ENCODE data around the gene MYCBPAP.

Gene MYCBPAP

GRCh38 chr17:50519141-50519834 is 11.0 kb downstream of the MYCBPAP start:
- H3K9ac ChIP-seq (ENCODE audit: low read length), result no peak overlapping the region
- no peaks in the 10 kb centered on the region for H3K9me3 ChIP-seq (replicated peaks; ENCODE audit: insufficient read depth, low read length)
- H2AFZ ChIP-seq (ENCODE audit: low read length), result no peak overlapping the region
- H4K20me1 ChIP-seq (ENCODE audit: insufficient read depth, low read length), result no peaks in the 10 kb centered on the region
- H3K36me3 ChIP-seq (replicated peaks; ENCODE audit: insufficient read depth, low read length), result no peaks in the 10 kb centered on the region
- no peak overlapping the region for H3K27ac ChIP-seq (ENCODE audit: low read length)
- no peak for TF ChIP-seq EZH2phosphoT487 (IDR thresholded peaks at IDR 0.05; ENCODE audit: low read length)
- no peak for TF ChIP-seq CTCF (IDR thresholded peaks at IDR 0.05; ENCODE audit: low read length)
- no peak for TF ChIP-seq EZH2 (optimal IDR thresholded peaks at IDR 0.05; ENCODE audit: low read depth, low read length)
- no peak for DNase-seq
- H3K9me2 ChIP-seq (replicated peaks; ENCODE audit: insufficient read depth, low read length), result no peaks in the 10 kb centered on the region
- H3K4me3 ChIP-seq (ENCODE audit: low read length), result no peak overlapping the region
- no peaks in the 10 kb centered on the region for H3K4me1 ChIP-seq (ENCODE audit: low read length)
- no peaks in the 10 kb centered on the region for H3K79me2 ChIP-seq (ENCODE audit: low read length)
- H3K4me2 ChIP-seq (ENCODE audit: low read depth, low read length), result no peak overlapping the region
- no peaks in the 10 kb centered on the region for H3F3A ChIP-seq (ENCODE audit: insufficient read depth, low read length)
- H3K27me3 ChIP-seq (replicated peaks; ENCODE audit: insufficient read depth, low read length), result no peaks in the 10 kb centered on the region

- Histone ChIP-seq H3K9me2 (replicated peaks; ENCODE audit: insufficient read depth, low read length) (no peaks in the 10 kb centered on the region), H3K4me3 (ENCODE audit: low read length) (no peak overlapping the region), H3K4me1 (ENCODE audit: low read length) (no peaks in the 10 kb centered on the region), H3K27ac (ENCODE audit: low read length) (no peak overlapping the region), H3K36me3 (replicated peaks; ENCODE audit: insufficient read depth, low read length) (no peaks in the 10 kb centered on the region), H3K4me2 (ENCODE audit: low read depth, low read length) (no peak overlapping the region), H3K9me3 (replicated peaks; ENCODE audit: insufficient read depth, low read length) (no peaks in the 10 kb centered on the region), H2AFZ (ENCODE audit: low read length) (no peak overlapping the region), H3K79me2 (ENCODE audit: low read length) (no peaks in the 10 kb centered on the region), H4K20me1 (ENCODE audit: insufficient read depth, low read length) (no peaks in the 10 kb centered on the region), H3F3A (ENCODE audit: insufficient read depth, low read length) (no peaks in the 10 kb centered on the region), H3K27me3 (replicated peaks; ENCODE audit: insufficient read depth, low read length) (no peaks in the 10 kb centered on the region), H3K9ac (ENCODE audit: low read length) (no peak overlapping the region)
- TF ChIP-seq CTCF (IDR thresholded peaks at IDR 0.05; ENCODE audit: low read length), result no peak
- no peak for TF ChIP-seq EZH2phosphoT487 (IDR thresholded peaks at IDR 0.05; ENCODE audit: low read length)
- TF ChIP-seq EZH2 (optimal IDR thresholded peaks at IDR 0.05; ENCODE audit: low read depth, low read length), result no peak
- no peak for DNase-seq
Measured at GRCh38 chr17:50520483-50520882, 12.2 kb downstream of the MYCBPAP start.

- Histone ChIP-seq H3K27ac (ENCODE audit: low read length) (no peak overlapping the region), H4K20me1 (ENCODE audit: insufficient read depth, low read length) (no peaks in the 10 kb centered on the region), H3K4me3 (ENCODE audit: low read length) (no peak overlapping the region), H3K9me3 (replicated peaks; ENCODE audit: insufficient read depth, low read length) (no peaks in the 10 kb centered on the region), H3K9me2 (replicated peaks; ENCODE audit: insufficient read depth, low read length) (no peaks in the 10 kb centered on the region), H2AFZ (ENCODE audit: low read length) (no peak overlapping the region), H3K27me3 (replicated peaks; ENCODE audit: insufficient read depth, low read length) (no peaks in the 10 kb centered on the region), H3K36me3 (replicated peaks; ENCODE audit: insufficient read depth, low read length) (no peaks in the 10 kb centered on the region), H3K79me2 (ENCODE audit: low read length) (no peaks in the 10 kb centered on the region), H3F3A (ENCODE audit: insufficient read depth, low read length) (no peaks in the 10 kb centered on the region), H3K4me2 (ENCODE audit: low read depth, low read length) (no peak overlapping the region), H3K4me1 (ENCODE audit: low read length) (no peaks in the 10 kb centered on the region), H3K9ac (ENCODE audit: low read length) (no peak overlapping the region)
- TF ChIP-seq EZH2phosphoT487 (IDR thresholded peaks at IDR 0.05; ENCODE audit: low read length) (no peak), EZH2 (optimal IDR thresholded peaks at IDR 0.05; ENCODE audit: low read depth, low read length) (no peak), CTCF (IDR thresholded peaks at IDR 0.05; ENCODE audit: low read length) (no peak)
- no peak for DNase-seq
Measured at GRCh38 chr17:50521514-50521913, 13.3 kb downstream of the MYCBPAP start.
